Measurements from ENCODE around the gene ADAM12.
A peak's percentile ranks its signal among the peaks of the same experiment; 100 is the strongest.
"Not testable (repeated sequence)": the region's sequence is repeated elsewhere in the genome, so short reads cannot be mapped to it uniquely, and the experiment has no call there.

ADAM12 gene

DNA sequence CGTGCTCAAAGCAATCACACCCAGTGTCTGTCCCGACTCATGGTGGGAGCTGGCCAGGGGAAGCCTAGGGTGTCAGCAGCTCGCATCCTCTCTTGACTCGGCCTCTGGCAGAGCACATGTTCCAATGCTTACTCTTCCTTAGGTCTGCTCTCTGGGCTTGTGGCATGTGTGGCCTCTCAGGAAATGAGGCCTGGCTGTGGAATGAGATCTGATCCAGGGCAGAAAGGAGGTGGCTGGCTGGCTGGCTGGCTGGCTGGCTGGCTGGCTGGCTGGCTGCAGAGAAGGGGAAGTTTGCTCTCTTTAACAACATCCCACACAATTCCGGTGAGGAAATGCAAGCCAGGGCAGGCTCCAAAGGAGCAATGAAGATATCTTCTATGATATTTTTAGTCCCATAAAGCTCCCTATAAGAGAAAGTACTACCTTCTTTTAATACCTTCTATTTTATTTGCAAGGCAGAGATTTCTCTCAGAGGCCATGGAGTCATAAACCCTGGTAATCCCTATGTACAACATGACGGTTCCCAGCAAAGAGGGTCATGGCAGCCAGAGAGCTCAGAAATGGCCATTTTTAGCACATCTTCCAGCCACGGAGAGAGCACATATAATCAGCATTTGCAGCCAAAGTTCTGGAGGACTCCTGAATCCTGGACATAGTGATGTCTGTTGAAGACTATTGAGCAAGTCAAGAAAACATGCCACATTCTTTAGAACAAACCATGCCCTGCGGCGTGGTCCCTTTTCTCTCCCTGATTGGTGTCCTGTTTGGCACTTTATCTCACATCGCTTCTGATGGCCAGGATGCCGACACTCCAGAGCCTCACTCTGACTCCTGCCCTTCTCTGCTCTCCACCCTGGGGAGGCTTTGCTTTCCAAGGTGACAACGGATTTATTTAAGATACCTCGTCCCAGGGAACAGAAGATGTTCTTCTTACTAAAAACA, 338.2 kb downstream of the ADAM12 start:
- no peak for DNase-seq (ENCODE audit: low spot score)

DNA sequence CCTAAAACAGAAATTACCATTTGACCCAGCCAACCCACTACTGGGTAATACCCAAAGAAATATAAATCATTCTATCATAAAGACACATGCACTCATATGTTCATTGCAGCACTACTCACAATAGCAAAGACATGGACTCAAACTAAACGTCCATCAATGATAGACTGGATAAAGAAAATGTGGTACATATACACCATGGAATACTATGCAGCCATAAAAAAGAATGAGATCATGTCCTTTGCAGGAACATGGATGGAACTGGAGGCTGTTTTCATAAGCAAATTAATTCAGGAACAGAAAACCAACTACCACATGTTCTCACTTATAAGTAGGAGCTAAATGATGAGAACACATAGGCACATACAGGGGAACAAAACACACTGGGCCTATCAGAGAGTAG, 340.5 kb downstream of the ADAM12 start:
- DNase-seq (ENCODE audit: low spot score), result not testable (repeated sequence)

DNA sequence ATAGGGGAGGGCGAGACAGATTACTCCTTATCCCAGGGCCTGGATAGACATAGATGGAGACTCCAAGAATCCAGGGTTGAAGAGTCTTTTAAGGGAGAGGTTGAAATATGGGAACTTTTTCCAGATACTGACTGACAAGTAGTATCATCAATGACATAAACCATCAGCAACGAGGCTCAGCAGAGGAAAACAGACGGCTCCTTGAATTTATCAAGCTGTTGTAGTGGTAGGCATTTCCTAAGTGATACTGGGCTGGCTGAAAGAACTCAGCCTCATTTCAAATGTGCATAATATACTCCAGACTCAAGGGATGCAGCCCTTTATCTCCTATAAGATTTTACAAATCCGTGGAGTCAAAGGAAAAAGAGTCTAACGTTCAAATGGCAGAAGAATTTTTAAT, 341.4 kb downstream of the ADAM12 start:
- DNase-seq (ENCODE audit: low spot score), result no peak

DNA sequence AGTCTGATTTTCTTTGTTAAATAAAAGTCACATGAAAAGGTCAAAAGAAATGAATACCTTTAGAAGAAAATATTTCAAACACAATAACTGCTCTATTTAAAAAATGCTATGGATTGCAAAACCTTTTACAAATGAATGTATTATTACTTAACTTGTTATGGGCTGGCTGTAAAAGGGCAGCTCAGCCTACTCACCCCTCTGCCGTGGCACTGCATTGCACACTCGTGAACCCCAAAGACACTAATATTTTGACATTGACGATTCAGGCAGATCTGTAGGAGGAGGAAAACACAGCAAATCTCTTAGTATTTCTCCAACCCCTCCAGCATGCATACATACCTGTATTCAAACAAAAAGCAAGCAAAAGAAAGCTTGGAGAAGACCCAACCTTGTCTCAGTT, 342.4 kb downstream of the ADAM12 start:
- DNase-seq (ENCODE audit: low spot score), result no peak

DNA sequence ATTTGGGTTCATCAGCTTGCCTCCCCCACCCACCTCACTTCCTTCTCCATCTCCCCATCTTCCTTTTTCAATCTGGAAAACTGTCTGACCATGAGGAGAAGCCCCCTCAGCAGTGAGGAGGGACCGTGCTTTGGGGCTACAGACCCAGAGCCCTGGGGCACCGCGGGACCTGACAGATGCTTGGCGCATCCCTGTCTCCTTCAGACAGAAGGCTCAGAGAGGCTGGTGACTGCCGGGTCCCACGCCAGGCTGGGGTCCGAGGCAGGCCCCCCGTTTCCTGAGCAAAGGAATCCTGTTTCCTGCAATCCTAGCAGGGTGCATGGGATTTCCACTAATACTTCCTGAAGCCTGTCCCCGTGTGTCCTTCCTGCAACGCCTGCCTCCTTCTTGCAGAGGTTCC, 344.9 kb downstream of the ADAM12 start:
- DNase-seq (ENCODE audit: low spot score), result no peak

DNA sequence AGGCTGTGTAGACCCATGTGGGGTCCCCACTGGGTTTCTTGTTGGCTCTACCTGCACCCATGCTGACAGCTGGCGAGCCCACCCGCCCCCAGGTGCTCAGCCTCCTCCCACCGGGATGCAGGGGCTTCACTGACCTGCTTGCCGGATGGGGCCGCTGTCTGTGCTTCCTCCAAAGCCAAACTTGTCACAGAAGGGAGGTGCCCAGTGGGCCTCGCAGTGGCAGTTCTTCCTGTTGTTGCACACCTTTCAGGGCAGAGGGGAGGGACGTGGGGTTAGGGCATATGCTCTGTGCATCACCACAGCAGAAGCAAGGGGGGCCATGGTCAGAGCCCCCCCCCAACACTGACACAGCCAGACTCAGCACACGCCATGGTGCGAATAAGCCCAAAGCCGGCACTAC, 345.4 kb downstream of the ADAM12 start:
- DNase-seq (ENCODE audit: low spot score), result no peak

DNA sequence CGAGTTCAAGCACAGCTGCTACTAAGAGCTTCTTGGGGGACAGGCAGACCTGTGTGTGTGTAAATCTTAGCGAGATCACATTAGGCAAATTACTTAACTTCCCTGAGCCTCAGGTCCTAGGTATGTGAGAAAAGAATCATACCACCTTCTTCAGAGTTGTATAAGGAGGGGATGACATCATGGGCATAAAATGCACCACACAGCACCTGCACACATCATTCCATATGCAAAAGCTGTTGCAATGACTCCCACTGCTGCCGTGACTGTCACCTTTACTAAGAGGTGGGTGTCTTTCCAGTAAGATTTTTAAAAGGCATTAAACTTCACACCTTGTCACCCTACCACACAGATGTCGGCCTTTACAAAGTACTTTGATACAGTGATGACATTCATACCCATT, 345.9 kb downstream of the ADAM12 start:
- DNase-seq (ENCODE audit: low spot score), result no peak

DNA sequence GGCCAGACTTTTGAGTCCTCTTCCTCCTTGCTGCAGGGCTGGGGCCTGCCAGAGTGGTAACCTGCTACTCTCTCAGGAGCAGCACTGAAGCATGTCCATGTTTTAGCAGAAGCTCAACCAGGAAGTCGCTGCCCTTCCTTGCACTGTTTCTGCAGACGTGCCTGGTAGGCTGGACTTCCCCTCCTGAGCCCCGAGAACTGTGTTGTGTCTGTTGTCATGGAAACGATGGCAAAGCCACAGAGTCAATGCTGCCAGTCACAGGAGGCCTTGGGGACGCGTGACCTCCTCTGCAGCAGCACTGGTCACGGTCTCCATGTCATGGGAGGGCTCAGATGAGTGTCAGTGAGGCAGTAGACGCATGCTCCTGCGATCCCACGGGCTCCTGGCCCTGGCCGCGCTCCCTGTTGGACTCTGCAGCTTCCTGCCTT, 346.5 kb downstream of the ADAM12 start:
- DNase-seq (ENCODE audit: low spot score), result peak; percentile 80

DNA sequence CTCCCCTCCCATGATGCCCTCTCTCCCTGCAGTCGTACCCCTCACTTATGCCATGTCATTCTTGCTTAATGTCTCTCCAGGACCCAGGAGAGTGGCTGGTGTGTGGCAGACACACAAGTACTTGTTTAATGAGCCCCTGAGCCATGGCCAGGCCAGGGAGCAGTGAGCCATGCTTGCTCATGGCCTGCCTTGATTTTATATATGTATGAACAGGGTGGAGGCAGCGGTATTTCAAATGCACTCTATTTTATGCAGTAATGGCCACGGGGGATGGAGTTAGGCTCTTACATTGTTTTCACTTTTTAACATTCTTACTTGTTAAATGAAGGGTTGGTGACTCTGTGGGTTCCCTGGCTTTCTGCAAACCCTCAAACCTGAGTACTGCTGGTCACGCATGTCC, 347.2 kb downstream of the ADAM12 start:
- DNase-seq (ENCODE audit: low spot score), result no peak

DNA sequence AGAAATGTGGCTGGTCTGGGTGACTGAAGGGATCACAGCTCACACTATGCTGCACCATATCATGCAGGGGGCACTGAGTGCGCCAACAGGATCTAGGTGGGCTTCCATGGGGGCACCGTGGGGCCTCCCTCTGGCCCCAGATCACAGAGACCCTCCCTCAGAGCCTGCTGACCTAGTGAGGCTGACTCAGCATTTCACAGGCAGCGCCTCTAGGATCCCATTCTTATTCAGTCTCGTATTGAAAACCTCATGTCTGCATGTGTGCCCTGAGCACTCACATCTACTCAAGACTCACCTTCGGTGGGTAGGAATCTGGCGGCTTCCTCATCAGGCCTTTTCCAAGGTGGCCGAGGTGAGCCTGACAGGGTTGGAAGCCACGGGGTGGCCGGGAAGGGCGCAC, 350.3 kb downstream of the ADAM12 start:
- DNase-seq (ENCODE audit: low spot score), result no peak

DNA sequence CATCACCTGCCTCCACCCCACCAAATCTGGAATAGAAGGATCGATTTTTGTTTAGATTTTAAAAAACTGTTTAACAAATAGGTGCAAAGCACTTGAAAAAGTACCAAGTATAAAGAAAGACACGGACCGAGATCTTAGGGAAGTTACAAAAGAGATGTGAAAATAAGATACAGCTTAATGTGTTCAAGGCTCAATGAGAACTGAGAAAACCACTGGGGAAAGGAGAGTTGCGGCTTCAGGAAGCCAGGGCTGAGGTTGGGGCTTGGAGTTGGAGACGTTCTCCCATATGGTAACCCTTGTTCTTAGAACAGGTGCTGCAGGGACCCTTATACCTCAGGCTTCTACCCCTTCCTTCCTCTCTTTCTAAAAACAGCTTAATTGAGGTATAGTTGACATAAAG, 351.8 kb downstream of the ADAM12 start:
- DNase-seq (ENCODE audit: low spot score), result no peak

DNA sequence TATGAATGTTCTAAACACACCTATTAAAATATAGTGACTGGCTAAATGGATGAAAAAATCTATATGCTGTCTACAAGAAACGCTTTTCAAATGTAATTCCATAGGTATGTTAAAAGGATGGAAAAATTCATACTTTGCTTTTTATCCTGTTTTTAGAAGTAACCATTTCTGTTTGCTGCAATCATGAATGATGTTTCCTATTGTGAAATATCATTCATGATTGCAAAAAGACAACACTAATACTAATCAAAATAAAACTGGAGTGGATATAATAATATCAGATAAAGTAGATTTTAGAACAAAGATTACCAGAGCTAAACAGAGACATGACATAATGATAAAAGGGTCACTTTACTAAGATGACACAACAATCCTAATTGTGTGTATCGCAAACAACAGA, 353.7 kb downstream of the ADAM12 start:
- no peak for DNase-seq (ENCODE audit: low spot score)

DNA sequence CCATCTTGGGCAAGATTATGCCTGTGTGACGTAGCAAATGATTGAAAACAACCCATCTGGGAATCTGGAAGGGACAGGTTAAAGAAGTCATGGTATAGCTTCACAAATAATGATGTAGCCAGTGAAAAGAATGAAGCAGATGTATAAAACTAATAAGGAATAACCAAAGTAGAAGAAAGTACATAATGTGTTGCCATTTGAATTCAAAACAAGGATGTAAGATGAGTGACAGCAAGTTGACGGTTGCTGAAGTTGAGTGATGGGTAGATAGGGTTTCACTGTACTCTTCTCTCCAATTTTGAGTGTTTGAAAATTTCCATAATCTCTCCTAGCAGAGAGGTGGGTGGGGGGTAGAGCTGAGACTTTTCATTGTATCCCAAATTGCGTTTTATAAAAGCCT, 358.3 kb downstream of the ADAM12 start:
- DNase-seq (ENCODE audit: low spot score), result no peak

DNA sequence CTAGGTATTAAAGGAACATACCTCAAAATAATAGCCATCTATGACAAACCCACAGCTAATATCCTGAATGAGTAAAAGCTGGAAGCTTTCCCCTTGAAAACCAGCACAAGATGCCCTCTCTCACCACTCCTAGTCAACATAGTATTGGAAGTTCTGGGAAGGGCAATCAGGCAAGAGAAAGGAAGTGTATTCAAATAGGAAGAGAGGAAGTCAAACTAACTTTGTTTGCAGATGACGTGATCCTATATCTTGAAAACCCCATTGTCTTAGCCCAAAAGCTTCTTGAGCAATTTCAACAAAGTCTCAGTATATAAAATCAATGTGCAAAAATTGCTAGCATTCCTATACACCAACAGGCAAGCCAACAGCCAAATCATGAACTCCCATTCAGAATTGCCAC, 360.6 kb downstream of the ADAM12 start:
- no peak for DNase-seq (ENCODE audit: low spot score)

DNA sequence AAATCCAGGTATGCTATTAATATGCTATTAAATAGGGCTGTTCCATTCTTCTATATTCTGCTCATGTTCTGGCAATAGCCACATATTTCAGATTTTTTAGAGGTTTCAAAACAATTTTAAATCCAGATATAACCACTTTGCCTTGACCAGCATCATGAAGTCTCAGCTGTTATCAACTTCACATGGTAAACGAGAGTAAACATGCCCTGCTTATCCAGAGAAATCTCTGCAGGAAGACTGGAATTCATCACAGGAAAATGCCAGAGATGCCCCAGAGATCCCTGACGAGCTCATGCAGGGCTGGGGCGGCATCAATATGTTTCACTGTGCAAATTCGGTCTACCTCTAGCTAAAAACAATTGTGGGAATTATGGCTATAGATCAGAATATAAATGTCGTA, 365.4 kb downstream of the ADAM12 start:
- no peak for DNase-seq (ENCODE audit: low spot score)

DNA sequence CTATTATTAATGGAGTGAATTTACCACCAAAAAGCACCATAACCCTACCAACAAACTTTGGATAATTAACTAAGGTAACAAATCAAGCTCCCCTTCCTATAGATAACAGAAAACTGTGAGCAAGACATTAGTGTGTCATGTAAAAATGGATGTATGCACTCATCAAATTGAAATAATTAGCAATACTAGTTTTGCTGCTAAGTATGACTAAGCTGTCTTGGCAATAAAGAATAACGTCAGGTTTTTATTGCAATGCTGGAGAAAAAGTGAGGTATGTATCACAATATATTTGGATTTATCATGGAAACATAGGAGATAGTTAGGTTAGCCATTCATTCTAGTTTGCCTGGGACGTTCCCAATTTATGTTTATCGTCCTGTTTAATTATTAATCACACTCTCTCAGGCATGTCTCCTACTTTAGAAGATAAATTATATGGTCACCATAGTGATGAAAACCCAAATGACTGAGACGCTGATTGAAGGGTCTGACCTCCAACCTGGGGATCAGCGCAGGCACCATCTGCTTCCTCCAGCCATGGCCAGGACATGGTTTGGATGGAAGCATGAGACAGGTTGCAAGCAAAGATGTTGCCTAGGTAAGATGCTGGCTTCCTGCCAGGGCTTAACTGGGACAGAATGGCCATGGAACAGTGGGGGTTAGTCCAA, 366.3 kb downstream of the ADAM12 start:
- no peak for DNase-seq (ENCODE audit: low spot score)

DNA sequence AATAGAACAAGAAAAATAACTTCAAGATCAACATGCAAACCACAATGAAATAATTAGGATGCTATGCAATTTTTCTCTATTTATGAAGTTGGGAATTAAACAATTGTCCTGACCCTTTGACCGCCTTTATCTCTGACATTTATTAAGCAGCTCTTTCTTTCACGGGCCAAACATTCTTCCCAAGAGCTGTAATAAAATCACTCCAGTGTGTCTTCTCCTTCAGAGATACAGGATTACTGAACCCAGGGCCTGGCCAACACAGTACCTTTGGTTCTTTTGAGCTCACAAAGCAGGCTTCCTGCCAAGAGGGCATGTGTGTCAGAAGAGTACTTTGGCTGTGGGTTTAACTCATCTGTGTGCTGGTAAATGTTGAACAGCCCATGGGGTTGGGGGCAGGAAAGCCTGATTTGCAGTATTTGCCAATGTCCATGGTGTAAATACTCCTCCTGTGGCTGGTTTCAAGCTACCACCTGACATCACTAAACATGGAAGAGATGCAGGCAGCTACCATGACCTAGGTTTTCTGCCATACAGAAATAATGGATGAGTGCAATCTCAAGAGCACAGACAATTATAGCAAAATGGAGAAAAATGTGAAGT, 370.2 kb downstream of the ADAM12 start:
- no peak for DNase-seq (ENCODE audit: low spot score)

DNA sequence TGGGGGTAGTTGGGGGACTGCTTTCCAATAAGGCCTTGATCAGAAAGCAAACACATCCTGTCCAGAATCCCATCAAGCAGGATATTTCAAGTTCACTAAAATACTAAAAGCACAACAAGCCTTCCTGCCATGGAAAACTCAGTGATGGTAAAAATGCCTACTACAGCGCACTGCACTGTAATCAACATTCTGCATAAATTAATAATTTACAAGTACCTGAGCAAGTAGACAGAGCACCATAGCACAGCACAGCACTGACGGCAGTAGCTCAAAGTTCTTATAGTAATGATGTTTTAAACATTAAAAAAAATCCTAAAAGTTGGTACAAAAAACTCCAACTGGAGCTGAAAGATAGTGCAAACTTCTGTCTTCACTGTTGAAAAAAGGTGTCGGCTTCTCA, 371.4 kb downstream of the ADAM12 start:
- DNase-seq (ENCODE audit: low spot score), result no peak

DNA sequence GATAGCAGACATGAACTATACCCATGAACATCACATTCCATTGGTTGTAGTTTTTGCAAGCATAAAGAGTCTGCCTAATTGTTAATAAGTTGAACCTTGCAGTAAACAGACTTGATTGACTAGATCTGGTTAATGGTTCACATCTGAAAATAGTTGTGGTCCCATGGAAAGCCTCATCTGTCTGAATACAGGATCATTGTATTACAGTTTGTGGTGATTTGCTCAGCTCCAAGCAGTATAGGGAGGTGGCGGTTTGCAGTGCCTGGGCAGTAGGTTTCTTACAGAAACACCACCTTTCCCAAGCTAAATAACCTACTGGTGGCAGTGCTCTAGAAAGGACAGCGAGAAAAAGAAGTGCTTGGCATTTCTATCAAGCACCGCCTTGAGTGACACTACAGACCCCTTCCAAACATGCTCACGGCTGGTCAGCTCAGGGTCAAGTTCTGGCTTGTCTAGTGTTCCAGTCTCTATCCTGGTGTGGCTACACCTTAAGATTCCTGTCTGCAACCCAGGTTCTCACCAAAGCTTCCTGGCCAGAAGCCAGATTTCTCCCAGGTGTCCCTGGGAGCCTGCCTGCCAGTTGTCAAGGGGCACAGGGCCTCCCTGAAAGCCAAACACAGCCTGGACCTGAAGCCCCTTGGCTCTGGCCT, 372.0 kb downstream of the ADAM12 start:
- no peak for DNase-seq (ENCODE audit: low spot score)

DNA sequence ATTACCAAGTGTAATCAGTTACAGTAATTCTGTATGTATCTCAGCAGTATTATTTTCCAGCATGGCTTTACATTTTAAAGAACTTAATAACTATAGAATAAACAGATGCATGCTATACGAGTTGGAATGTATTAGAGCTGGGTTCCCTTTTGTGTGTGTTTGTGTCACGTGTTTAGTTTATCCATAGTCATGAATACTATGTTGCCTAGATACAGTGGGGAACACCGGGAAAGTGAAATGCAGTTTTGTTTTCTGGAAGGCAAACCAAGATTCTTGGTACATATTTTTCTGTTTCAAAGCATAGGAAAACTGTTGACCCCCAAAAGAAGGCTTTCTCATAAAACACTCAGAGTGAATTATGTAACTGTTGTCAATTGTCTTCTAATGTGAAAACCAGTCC, 372.9 kb downstream of the ADAM12 start:
- DNase-seq (ENCODE audit: low spot score), result no peak

DNA sequence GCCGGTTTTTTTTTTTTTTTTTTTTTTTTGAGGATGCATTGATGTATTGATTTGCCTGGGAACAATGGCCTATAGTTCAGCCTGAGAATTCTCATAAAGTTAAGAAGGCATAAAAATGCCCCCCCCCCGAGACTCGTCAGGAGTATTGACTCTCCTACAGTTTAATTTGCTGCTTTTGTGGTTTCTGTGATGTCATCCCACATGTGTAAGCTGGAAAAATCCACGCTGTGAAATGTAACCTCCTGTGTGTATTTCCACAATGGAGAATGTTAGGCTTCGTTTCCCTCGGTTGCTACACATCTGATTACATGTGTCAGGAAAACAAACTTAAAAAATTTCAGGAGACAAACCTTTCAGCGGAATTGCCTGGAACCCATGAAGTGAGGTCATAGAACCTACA, 374.0 kb downstream of the ADAM12 start:
- DNase-seq (ENCODE audit: low spot score), result no peak

DNA sequence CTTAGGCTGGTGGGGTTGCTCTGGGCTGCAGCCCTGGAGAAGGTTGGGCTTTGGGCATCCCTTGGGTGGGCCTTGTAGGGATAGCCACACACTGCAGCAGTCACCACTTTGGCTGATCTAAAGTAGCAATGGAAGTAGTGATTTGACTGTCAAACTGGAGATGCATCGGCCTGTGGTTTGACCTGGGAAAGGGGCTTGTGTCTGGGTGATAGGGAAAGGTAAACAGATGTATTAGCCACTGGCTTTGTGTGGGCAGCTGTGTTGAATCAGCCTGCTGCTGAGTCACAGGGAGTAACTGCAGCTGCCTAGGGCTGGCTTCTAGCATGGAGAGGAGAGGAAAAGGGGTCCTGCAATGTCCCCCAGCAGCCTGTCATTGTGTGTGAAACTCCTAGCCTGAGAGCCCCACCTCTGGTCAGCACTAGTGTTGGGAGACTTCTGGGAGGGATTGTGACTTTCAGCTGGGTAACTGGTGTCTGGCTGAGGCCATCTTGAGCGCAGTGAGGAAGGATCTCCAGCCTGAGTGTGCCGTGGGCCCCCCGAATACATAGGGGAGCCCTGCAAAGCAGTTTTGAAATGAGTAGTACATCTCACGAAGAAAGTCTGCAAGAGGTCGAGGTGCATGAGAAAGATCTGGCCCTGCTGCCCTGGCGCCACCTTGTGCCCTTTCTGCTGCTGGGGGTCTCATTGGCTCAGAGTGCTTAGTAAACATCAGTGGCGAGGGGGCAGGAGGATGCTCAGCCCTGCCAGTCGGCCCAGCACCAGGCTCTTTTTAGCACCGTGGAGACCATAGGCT, 374.6 kb downstream of the ADAM12 start:
- DNase-seq (ENCODE audit: low spot score), result peak; percentile 49
